K562 (cell line): ENCODE measurements around the gene TMEM132D.

Experiments
- HIVEP1 ChIP-seq: fragments of 250-450 bp; sonication (Bioruptor Pico); IDR thresholded peaks from 2 replicates; pipeline ENCODE4 v1.4.0; 2020; ENCODE audit warnings: mild to moderate bottlenecking
- KLF1 ChIP-seq: fragments of 450-650 bp; IDR thresholded peaks from 2 replicates; pipeline ENCODE4 v1.6.1; 2016; ENCODE audit warnings: missing genetic modification characterization, missing compliant biosample characterization
- SP2 ChIP-seq: IDR thresholded peaks from 2 replicates; pipeline ENCODE4 v1.6.1; 2011; ENCODE audit warnings: mild to moderate bottlenecking, low read depth, low read length, moderate library complexity; ENCODE audit not compliant: poor library complexity, severe bottlenecking; ENCODE audit errors: extremely low read depth
- SRF ChIP-seq, 2 experiments: fragments of 250-450, 450-650 bp in 1 of 2; sonication (Bioruptor Pico) in 1 of 2; sonication (generic) in 1 of 2; formaldehyde crosslinking; IDR thresholded peaks; 2 replicates each; pipeline versions ENCODE4 v1.5.0 to v1.5.1; 2020 to 2022; ENCODE audit warnings: mild to moderate bottlenecking in 1 of 2, missing genetic modification reagents in 1 of 2
- TCF7L2 ChIP-seq: fragments of 150-350 bp; IDR thresholded peaks from 2 replicates; pipeline ENCODE4 v1.6.1; 2016; ENCODE audit warnings: low read depth, mild to moderate bottlenecking, low read length, moderate library complexity
- ZNF436 ChIP-seq: fragments of 250-450, 450-650 bp; sonication (Bioruptor Pico); formaldehyde crosslinking; IDR thresholded peaks from 2 replicates; pipeline ENCODE4 v1.7.0; 2020; ENCODE audit warnings: mild to moderate bottlenecking
- TF ChIP-seq, protein P1 (sequence below), 3 experiments: IDR thresholded peaks in 2 of 3; conservative IDR thresholded peaks in 1 of 3; 2 replicates each; pipeline ENCODE4 v1.5.1; 2011 to 2012; ENCODE audit warnings: low read length in 3 of 3, mild to moderate bottlenecking in 3 of 3, control low read depth in 2 of 3, improper control_type of control experiment in 1 of 3, inconsistent platforms in 1 of 3, low read depth in 1 of 3, mixed read lengths in 1 of 3, moderate library complexity in 1 of 3; ENCODE audit not compliant: insufficient read depth in 2 of 3
- TF ChIP-seq, protein P2 (sequence below): sonication (generic); formaldehyde crosslinking; IDR thresholded peaks from 2 replicates; pipeline ENCODE4 v1.9.0; 2022; ENCODE audit warnings: mild to moderate bottlenecking, missing genetic modification reagents

DNA sequence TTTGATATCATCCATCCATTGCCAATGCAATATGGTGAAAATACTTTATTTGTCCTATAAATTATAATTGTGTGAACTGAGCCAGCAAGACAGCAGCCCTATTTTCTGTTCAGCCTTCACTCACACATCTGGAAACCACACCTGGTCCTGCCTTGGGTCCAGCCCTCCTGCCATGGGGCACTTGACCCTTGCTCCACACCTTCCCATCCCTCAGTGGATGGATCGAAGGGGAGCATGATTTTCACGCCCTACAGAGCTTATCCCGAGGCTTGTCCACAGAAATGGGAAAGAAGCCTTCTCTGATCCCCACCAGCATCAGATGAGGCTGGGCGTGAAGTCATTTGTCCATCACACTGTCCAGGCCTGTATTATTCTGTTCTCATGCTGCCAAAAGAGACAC lies 10.1 kb downstream of the TMEM132D start:
- TF ChIP-seq SRF (CRISPR knock-in tag; IDR thresholded peaks at IDR 0.05) (no peak), SP2 (no peak), HIVEP1 (no peak), ZNF436 (CRISPR knock-in tag) (no peak), TCF7L2 (no peak), KLF1 (tag) (no peak)
- TF ChIP-seq, protein P1, sequence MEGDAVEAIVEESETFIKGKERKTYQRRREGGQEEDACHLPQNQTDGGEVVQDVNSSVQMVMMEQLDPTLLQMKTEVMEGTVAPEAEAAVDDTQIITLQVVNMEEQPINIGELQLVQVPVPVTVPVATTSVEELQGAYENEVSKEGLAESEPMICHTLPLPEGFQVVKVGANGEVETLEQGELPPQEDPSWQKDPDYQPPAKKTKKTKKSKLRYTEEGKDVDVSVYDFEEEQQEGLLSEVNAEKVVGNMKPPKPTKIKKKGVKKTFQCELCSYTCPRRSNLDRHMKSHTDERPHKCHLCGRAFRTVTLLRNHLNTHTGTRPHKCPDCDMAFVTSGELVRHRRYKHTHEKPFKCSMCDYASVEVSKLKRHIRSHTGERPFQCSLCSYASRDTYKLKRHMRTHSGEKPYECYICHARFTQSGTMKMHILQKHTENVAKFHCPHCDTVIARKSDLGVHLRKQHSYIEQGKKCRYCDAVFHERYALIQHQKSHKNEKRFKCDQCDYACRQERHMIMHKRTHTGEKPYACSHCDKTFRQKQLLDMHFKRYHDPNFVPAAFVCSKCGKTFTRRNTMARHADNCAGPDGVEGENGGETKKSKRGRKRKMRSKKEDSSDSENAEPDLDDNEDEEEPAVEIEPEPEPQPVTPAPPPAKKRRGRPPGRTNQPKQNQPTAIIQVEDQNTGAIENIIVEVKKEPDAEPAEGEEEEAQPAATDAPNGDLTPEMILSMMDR (IDR thresholded peaks at IDR 0.05 in 2 of 3, conservative IDR thresholded peaks at IDR 0.05 in 1 of 3; ENCODE audit: insufficient read depth in 2 of 3, low read depth in 1 of 3, low read length in 3 of 3), result no peak
- TF ChIP-seq, protein P2, sequence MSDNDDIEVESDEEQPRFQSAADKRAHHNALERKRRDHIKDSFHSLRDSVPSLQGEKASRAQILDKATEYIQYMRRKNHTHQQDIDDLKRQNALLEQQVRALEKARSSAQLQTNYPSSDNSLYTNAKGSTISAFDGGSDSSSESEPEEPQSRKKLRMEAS, result no peak
